ENCODE data around the gene GRAMD2B.

Gene GRAMD2B

DNA sequence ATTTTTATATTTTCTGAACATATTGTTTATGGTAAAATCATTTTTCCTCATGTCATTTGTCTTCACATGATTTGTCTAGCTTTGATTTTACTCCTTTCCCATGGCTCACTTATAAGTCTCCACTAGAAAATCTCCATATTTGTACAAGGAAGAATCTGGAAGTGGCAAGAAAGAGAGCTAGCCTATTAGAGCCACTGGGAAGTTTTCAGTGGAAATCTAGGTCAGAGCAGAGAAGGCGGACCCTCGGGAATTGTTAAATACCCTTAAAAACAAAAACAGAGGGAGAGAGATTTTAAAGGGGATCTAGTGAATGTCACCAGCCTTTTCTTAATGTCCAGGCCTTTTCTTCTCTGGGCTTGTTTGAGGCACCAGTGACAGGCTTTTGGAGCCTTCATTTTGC lies 56.6 kb downstream of the GRAMD2B start:
- DNase-seq (ENCODE audit: low read depth, low spot score) = no peak

DNA sequence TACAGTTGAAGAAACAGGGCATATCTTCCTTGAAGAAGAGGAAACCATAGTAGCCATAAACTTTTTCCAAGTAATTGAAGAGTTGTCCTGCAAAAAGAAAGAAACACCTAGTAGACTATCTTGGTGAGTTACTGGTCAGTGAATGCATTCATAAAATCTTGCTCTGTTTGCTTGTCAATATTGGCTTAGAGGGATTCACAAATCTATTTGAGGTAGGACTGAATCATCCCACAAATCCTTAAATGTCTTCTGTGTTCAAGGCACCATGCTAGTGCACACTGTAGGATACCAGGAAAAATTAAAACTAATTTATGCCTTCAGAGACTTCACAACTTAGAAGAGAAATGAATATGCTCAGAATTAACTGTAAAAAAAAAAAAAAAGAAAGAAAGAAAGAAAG lies 57.6 kb downstream of the GRAMD2B start:
- no peak for DNase-seq (ENCODE audit: low read depth, low spot score)

DNA sequence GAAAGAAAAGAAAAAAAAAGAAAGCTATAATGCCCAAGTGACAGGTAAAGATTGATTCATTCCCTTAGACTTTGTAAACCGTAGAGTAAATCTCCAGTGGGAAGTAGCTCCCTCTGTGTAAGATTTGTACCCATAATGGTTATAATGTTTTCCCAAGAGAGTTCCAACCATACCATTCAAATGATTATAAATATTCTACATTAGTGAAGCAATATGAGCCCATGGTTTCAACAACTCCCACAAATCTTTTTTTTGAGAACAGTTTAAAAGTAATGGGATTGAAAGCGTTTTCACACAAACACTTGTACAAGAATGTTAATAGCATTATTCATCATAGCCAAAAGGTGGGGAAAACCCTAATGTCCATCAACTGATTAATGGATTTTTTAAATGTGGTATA lies 58.0 kb downstream of the GRAMD2B start:
- no peak for DNase-seq (ENCODE audit: low read depth, low spot score)

DNA sequence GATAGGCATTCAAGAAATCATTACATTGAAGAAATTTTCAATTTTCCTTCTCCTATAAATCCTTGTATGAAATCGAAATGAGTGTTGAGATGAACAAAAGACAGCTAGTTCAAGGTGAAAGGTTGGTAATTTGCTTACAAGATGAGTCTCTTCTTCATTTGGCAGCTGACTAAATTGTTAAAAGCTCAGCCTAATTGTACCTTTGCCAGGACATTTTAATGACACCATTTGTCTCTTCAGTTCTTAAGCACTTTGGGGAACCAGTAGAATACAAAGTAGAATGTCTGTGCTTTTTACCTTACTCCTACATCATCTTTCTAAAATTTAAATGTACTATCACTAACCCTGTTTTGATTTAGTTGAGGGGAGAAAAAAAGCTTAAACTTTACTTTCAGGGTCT lies 59.4 kb downstream of the GRAMD2B start:
- DNase-seq (ENCODE audit: low read depth, low spot score) = no peak

DNA sequence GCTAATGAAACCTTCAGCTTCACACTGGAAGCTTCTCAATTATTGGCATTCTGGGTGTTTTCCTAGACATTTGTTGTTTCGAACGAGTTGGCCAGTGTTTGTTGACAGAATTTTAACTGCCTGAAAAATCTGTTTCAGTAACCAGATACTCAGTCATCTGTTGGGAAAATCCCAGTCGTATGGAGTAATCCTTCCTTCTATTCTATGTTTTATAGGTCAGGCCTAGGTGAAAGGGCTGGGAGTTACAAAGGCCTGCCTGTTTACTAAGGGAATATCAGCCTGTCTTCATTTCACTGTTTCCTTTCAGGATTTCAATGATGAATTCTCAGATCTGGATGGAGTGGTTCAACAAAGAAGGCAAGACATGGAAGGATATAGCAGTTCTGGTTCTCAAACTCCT lies 59.9 kb downstream of the GRAMD2B start:
- DNase-seq (ENCODE audit: low read depth, low spot score) = no peak

DNA sequence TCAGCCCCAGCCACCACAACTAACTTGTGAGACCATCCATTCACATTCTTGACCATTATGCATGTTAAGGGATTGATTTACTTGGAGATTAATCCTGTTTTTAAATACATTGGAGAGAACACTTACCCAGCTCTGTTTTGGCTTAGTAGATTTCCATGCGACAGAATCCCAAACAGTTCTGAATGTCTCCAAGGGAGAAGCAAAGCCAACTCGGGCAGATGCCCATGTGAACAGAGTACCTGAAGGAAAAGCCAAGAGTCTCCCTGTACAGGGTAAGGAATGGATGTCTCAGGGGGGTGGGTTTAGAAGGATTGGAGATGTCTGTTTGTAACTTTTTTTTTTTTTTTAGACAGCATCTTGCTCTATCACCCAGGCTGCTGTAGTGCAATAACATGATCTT lies 61.0 kb downstream of the GRAMD2B start:
- no peak for DNase-seq (ENCODE audit: low read depth, low spot score)

DNA sequence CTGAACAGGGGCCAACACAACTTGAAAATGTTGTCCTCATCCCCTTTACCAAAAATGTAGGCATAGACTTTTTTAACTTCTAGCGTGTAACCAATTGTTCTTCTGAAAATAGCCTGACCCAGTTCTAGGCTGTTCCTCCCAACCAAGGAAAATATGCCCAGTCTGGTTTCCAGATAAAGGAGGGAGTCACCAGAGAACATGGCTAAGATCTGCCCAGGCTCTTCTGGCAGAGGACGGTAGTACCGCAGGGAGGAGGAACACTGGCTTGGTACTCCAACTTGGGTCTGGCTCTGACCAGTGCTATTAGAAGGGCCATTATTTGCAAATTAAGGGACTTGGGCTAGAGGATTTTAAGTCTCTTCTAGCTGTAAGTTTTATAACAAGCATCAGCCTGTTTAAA lies 63.1 kb downstream of the GRAMD2B start:
- DNase-seq (ENCODE audit: low read depth, low spot score) = no peak

DNA sequence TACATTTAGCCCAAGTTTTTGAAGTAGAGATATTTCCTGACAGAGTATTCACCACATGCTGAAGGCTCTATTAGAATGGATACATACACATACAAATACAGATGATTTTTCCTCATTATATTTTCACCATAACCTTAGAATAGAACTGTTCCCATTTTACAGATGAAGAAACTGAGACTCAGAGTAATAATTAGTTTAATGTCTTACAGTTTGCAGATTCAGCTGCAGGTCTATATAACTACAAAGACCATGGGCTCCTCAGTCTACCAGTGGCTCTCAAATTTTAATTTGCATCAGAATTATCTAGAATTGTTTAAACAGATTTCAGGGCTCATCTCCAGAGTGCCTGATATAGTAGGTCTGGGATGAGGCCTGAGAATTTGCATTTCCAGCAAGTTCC lies 64.4 kb downstream of the GRAMD2B start:
- DNase-seq (ENCODE audit: low read depth, low spot score) = no peak

DNA sequence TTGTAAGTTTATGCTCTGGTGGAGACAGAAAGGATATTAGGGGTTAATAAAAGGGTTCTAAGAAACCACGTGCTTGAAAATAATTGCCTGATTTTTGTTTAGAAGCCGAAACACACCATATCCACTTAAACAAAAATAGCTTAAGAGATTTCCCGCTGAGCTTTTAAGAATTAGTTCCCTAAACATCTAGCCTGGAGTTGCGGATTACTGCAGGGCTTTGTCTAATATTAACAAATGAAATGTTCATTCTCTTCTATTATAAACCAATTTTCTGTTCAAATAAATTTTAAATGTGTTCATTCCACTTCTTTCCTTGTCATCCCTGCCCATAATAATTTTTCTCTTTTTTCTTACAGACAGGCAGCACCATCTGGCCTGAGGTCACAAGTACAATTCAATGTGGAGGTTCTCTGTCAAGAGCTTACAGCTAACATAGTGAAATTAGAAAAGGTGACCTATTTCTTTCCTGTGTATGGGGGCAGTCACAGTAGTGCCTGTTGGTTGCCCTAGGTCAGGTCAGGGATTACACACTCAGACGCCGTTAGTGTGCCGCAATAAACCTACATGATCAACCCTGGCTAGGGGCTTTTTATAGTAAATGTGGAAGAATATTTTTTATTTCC lies 65.3 kb downstream of the GRAMD2B start:
- no peak for DNase-seq (ENCODE audit: low read depth, low spot score)

DNA sequence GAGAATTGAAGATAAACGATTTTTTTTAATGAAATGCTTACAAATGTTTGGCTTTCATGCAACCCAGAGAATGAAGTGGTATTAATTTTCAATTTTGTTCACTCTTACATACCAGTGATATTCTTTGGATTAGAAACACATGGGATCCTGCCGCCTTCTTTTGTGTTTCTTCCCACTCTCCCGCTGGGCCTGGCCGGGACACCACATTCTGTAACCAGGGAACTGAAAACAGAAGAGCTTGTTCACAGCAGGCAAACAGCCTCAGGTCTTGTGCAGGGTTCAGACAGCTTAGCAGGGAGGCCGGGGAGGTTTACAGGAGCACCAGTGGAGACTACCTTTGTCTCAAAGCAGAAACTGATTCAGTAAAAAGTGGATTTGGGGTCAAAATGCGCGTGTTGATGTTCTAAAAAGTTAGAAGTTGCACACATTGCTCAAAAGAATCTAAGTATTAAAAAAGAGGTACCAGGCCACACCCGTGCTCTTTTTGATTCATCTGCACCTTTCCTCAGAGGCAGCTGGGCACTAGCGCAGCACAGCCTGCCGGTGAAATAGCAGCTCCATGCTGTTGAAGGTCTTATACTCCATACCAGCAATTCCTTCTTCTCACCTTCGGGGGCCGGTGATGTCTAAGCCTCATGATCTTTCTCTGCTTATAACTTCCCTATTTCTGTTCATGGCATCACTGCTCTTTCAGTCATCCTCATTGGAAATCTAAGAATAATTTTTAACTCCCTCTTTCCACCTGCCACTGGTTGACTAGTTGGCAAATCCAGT lies 67.1 kb downstream of the GRAMD2B start:
- DNase-seq (ENCODE audit: low read depth, low spot score) = peak; percentile 92

DNA sequence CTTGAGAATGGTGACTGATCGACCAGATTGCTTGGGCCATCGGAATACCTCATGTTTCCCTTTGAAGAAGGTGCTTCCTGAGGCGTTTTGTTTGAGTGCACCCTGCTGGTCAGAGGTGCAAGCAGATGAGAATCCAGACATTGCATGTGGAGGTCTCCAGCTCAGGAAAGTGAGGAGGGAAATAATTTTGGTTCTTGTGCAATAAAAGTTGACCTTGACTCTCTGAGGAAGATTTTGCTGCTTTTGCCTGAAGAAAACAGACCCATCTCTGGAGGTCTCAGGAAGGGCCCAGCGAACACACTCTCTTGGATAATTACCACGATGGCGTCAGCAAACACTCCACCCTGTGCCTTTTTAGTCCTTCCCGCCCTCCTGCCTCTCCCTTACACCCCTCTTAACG lies 69.7 kb downstream of the GRAMD2B start:
- no peak for DNase-seq (ENCODE audit: low read depth, low spot score)

DNA sequence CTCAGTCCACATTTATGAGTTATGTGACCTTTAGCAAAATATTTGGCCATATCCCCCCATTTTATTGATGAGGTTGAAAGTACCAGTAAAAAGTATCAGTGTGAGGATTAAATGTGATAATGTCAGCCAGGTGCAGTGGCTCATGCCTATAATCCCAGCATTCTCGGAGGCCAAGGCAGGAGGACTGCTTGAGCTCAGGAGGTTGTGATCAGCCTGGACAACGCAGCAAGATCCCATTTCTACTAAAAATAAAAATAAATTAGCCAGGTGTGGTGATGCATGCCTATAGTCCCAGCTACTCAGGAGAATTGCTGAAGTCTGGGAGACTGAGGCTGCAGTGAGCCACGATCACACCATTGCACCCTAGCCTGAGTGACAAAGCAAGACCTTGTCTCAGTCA lies 71.2 kb downstream of the GRAMD2B start:
- no peak for DNase-seq (ENCODE audit: low read depth, low spot score)

DNA sequence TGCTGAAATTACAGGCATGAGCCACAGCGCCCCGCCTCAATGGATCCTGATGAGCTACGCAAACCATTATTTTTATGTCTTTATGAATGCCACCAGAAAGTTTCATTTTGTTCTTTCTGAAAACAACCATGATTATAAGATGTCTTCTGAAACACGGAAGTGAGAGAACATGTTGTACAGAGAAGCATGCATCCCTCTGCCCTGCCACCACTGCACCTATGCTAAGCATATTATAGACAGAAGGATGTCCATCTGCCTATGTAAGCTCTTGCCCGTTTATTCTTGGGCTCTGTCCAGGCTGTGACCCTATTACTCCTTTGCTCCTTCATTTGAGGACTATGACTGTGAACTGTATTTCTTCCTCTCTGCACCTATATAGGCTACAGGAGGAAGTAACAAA lies 74.3 kb downstream of the GRAMD2B start:
- DNase-seq (ENCODE audit: low read depth, low spot score) = no peak

DNA sequence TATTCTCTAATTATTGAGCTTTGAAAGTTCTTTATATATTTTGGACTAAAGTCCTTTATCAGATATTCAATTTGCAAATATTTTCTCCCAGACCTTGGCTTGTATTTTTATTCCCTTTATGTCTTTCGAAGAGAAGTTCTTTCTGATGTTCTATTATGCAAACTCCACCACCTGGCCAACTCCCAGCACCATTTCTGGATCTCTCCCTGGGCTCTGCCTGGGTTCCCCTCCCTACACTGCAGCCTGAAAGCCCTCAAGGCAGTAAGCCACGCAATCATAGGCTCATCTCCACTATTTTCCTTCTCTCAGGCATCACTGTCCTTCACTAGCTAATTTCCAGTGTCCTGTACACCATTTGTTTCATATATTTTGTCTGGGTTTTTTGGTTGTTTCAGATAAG lies 76.1 kb downstream of the GRAMD2B start:
- DNase-seq (ENCODE audit: low read depth, low spot score) = no peak

DNA sequence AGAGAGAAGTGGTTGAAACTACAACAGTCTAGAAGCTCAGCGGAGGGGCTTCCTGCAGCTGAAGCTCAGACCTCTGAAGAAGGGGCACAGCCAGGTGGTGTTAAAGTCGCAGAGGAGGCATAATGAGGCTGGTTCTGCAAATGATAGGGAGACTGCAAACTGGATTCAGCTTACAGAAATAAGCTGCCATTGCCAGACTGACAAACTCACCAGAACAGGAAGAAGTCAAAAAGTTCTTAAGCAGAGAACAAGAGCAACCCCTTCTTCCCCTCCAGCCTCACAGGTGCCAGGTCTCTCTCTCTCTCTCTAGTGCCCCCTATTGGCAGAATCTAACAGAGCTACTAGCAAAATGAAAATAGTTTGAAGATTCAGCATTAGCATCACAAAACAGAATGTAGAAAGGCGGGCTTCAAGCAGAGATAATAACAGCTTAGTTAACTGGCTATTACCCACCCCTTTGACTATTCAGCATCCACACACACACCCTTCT lies 76.7 kb downstream of the GRAMD2B start:
- no peak for DNase-seq (ENCODE audit: low read depth, low spot score)

DNA sequence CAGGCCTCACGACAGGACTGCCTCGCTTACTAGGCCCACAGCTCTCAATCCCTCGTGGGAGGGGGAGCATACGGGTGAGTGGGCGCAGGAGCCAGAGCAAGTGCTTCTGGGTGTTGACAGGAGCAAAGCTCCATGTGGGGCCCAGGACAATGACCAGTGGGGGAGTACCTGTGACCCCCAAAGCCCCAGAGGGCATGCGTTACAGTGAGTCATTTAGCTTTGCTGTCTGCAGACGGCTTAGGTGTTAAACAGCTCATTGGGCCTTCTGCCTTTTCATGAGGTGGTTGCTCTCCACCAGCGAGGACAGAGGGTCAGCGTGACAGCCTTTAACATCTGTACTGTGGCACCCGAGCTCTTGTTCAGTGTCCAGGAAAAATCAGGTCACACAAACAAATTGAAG lies 78.2 kb downstream of the GRAMD2B start:
- DNase-seq (ENCODE audit: low read depth, low spot score) = no peak

DNA sequence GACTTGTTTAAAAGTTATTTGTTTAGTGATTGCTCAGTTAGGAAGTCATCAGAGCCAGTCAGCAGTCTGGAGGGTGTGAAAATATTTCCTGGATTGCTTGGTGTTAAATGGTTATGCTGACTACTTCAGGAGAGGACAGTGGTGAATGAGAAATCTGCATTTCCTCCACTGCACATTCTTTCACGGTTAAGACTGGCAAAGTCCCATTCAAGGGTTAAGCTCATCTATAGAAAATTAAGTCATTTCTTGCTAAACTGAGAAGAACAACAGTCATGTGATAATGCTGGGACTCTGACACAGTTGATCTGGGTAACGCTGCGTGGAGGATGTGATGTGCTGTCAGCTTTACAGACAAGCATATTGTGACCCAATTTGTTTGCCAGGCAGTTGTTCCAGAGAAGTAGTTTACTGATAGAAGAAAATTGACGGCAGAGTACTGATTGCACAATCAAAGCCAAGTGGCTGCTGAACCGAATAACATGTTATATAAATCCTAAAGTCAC lies 80.4 kb downstream of the GRAMD2B start:
- no peak for DNase-seq (ENCODE audit: low read depth, low spot score)

DNA sequence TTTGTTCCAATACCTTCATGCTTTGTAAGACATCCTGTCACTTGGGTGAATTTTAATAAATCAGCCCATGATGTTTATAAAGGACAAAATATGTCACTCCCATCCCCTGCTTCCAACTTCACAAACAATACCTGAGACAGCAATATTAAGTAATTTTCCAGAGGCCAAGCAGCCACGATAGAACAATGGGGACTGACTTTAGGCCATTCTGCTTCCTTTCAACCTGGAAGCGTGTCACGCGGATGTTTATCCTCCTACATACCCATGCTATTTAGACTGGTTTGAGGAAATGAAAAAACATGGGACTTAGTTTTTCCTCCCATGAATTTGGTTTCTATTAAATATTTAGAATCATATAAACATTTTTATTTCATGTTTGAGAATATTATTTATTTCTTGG lies 82.9 kb downstream of the GRAMD2B start:
- DNase-seq (ENCODE audit: low read depth, low spot score) = no peak

DNA sequence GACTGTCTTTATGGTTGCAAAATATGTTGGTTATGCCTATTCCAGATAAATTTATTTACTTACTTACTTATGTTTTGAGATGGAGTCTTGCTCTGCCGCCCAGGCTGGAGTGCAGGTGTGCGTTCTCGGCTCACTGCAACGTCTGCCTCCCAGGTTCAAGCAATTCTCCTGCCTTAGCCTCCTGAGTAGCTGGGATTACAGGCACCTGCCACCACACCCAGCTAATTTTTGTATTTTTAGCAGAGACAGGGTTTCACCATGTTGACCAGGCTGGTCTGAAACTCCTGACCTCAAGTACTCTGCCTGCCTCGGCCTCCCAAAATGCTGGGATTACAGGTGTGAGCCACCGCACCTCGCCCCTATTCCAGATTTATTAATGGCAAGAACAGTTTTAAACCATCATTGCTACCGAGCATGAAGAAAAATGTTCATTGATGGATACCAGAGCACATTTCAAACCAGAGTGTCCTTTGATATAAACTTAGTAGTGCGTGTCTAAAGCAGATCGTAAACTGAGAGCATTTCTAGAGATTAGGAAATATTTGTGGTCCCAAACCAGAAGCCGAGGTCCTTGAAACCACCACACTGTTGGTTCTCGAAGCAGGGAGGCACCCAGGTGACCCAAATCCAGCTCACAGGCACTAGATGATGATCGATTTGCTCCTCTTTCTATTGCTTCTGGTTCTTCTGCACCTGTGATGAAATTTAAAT lies 85.2 kb downstream of the GRAMD2B start:
- no peak for DNase-seq (ENCODE audit: low read depth, low spot score)

DNA sequence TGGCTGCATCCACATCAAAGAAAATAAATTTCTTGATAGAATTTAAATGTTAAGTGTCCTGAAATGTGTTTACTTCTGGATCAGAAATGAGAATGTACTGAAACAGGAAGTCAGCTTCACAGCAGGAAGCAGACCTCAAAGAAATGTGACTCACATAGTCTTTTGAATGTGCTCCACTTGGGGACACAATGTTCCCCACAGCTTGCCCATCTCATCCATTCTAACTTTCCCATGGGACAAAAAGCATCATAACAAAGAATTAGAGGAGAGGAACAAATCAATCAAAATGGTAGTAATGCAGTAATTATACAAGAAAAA lies 85.7 kb downstream of the GRAMD2B start:
- DNase-seq (ENCODE audit: low read depth, low spot score) = no peak

DNA sequence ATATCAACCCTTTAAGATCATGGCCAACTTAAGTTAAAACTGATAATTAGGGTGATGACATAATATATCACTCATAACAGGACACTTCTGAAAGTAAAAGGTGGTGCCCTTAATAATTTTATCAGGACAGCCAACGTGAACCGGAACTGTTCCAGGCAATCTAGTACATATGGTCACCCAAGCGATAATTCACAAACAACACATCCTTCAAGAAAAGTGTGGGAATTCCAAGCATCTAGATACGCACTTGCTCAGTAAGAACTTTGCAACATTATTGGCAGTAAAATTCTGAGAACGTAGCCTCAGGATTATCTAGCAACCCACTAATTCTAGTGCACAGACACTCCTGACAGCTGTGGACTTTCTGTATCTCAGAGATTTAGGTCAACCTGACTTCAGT lies 86.1 kb downstream of the GRAMD2B start:
- DNase-seq (ENCODE audit: low read depth, low spot score) = no peak

DNA sequence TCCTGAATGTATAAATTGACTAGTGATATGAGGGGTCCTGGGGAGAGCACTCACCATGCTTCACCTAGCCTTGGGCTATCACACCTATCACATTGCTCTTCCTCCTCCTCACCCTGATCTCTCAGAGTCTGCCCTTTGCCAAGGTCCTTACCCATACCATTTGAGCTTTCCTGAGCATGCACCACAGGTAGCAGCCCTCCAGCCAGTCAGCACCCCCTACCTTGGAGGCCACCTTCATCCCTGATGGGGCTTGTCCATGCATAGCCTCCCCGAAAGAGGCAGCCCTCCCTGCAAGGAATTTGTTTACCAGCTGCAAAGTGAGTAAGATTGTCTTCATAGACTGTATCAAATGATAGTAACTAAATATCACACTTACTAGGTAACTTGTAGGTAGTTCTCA lies 88.8 kb downstream of the GRAMD2B start:
- no peak for DNase-seq (ENCODE audit: low read depth, low spot score)

DNA sequence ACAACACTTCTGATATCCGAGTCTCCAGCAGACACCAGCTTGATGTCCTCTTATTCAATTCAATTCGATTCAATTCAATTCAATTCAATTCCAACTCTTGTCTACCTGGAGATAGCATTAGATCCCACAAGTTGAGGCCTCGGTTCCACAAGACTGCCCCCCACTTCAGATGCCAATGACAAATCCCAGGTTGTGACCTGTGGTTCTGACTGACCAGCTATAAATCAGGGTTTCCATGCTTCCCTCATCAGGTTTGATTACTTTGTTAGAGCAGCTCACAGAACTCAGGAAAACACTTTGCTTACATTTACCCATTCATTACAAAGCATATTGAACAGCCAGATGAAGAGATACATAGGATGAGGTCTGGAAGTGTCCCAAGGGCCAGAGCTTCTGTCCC lies 89.2 kb downstream of the GRAMD2B start:
- DNase-seq (ENCODE audit: low read depth, low spot score) = no peak
